Sciatic nerve (tissue), 2 donors: Measurements from ENCODE around the gene PPP2R2D. TPM values are rescaled to one million over a fixed set of nuclear protein-coding genes. Genes with fewer than 3 reads are reported as not detected.
"Not testable (repeated sequence)": the region's sequence is repeated elsewhere in the genome, so short reads cannot be mapped to it uniquely, and the experiment has no call there.

ENCODE experiments used
- ATAC-seq: fragments of 200-7000 bp; cut with Tn5 transposase; one replicate; pipeline ENCODE4 v1.9.1; 2020; ENCODE audit warnings: mild to moderate bottlenecking, moderate library complexity
- DNase-seq: peaks from one replicate; pipeline ENCODE4 v3.0.0-alpha.2; 2020; ENCODE audit warnings: low spot score
- intact Hi-C: fragments of 100-400 bp; cut with DNase I; formaldehyde crosslinking; loops from one replicate; pipeline ENCODE4 v1.14.2; 2022
- total RNA-seq: library from RNA; stranded (reverse); fragmentation: NEBNext Ultra II Directional; extraction: Animal tissue kit (Norgen Biotek cat#: 25700); gene quantifications from one replicate; pipeline ENCODE4 v1.2.1, GENCODE V29; 2021
- donor health status: DM: no; HTN: no; CAD: no.
- donor health status: DM: no; HTN: no; CAD: no.

Gene PPP2R2D
- total RNA-seq, 1 donor from 2014 or later, result 30.1 TPM

GRCh38 chr10:131899695-131900349 lies 986 bp upstream of the PPP2R2D start:
- no peak for ATAC-seq

DNA sequence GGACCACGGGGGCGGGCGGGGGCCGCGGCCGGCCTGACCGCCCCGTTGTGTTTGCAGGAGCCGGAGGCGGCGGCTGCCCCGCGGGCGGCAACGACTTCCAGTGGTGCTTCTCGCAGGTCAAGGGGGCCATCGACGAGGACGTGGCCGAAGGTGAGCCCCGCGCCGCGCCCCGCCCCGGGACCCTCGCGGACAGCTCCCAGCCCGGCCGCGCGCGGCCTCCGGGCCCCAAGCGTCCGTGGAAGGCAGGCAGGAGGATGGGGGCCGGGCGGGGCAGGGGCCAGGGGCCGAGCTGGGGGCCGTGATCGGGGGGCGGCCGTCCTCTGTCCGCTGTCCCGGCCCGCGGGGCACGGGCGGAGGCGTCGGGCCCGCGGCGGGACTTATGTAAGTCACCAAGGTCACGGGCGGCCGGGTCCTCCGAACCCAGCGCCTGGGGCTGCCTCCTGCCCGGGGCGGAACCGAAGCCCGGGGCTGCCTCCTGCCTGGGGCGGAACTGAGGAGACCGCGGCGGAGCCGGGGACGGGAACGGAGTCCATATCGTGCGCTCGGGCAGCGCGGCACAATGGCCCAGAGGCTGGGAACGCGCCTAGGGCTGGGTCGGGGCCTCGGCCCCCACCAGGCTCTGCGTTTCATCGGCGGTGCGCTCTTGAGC lies 497 bp downstream of the PPP2R2D start:
- DNase-seq, result peak; percentile 70
- no peak for ATAC-seq
- intact Hi-C loops, result no loop called here

More at GRCh38 chr10:131899695-131900349, 986 bp upstream of the PPP2R2D start:
- no peak for DNase-seq
- intact Hi-C loops, result no loop called here

GRCh38 chr10:131902211-131902610 lies 1.4 kb downstream of the PPP2R2D start:
- peak; percentile 51 for DNase-seq
- ATAC-seq, result no peak
- intact Hi-C loops, result no loop called here

- DNase-seq, result no peak
- ATAC-seq, result no peak
- intact Hi-C loops, result no loop called here
Measured at GRCh38 chr10:131902691-131903090, 1.9 kb downstream of the PPP2R2D start.

DNA sequence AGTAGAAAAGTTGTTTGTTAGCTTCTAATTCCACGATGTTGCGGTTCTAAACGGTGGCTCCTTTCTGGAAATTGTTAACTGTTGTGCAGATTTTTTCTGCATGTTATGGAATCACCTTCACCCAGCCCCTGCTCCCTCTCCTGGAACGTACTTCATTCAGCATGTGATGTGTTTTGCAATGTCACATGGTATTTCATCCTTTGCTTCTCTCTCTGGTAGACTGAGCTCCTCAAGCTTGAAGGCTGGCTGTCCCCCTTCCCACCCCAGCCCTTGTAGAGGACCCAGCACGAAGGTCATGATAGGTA lies 4.4 kb downstream of the PPP2R2D start:
- ATAC-seq, result no peak
- DNase-seq, result no peak
- intact Hi-C loops, result no loop called here

DNA sequence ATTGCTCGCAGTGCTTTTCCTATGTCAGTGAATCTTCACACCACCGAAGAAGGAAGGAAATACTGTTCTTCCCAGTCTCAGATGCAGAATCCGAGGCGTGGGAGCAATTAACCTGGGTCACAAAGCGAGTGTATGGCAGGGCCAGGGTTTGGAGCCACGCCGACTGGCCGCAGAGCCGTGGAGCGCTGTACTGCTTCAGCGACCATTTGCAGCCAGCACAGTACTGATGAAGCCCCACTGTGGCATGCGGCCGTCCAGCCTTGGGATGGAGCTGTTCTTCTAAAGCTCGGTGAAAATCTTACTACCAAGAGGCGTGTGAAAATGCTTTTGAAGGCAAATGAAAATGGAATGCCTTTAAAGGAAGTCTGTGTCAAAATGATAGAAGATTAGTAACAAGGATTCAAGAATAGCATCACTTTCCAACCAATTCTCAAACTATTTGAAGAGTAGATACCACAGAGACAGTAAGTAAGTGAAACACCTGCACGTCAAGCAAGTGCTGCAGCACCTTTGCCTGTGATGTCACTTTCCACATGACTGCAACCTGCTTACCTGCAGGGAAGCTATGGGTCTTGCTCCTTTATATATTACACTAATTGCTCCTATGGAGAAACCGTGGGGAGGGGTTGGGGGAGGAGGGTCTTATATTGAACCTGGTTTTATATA lies 4.9 kb downstream of the PPP2R2D start:
- ATAC-seq (no peak), DNase-seq (no peak)
- intact Hi-C loops, result no loop called here

DNA sequence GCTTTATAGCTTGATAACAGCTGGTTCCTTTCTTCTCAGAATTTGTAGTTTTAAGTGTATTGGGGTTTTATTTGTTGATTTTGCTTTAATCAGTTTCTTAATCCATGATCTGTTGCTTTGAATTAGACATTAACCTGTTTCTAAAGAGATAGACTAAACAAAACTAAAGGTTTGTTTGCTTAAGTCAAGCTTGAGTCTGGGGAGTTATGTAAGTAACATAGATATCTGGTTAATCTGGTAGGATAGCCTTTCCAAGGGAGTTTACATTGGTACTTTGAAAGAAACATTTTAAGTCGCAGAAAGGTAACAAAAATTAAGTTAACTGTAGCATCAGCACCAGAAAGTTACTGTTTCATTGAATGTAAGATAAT lies 5.4 kb downstream of the PPP2R2D start:
- ATAC-seq, result no peak
- intact Hi-C loops, result no loop called here
- no peak for DNase-seq

DNA sequence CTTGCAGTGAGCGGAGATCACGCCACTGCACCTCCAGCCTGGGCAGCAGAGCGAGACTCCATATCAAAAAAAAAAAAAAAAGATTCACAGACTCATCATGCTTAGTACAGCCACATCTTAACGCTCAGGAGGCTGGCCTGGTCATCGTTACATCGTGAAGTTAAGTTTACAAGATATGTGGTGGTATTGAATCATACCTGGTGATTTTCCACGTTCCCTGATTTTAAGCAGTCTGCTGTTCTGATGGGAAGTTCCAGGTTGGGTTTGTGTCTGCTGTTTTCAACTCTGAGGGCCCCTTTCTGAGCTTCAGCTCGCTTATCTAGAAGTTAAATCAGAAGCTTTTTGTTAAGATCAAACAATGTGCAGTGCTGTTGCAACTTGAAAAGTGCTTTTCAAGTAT lies 6.9 kb downstream of the PPP2R2D start:
- ATAC-seq (no peak), DNase-seq (no peak)
- intact Hi-C loops, result no loop called here

GRCh38 chr10:131908151-131908550 lies 7.3 kb downstream of the PPP2R2D start:
- DNase-seq (no peak), ATAC-seq (no peak)
- intact Hi-C loops, result no loop called here

GRCh38 chr10:131909014-131909808 lies 8.4 kb downstream of the PPP2R2D start:
- intact Hi-C loops, result no loop called here
- ATAC-seq (no peak), DNase-seq (no peak)

DNA sequence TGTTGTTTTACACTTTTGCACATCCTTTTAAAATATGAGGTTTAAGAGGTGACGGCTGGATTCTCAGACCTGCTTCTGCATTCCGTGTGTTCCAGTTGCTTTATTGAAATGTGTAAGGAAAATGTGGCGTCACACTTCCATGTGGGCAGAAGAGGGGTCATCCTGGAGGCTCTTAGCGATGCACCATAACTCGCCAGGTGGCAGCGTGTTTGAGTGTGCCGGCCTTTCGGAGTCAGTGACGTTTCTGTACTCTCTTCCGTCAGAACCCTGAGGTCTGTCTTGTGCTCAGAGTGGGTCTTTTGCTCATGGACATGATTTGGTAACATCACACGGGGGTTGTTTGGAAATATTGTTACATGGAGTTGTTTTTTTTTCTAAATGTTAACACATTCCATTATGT lies 9.1 kb downstream of the PPP2R2D start:
- no peak for DNase-seq
- intact Hi-C loops, result no loop called here
- ATAC-seq, result no peak

DNA sequence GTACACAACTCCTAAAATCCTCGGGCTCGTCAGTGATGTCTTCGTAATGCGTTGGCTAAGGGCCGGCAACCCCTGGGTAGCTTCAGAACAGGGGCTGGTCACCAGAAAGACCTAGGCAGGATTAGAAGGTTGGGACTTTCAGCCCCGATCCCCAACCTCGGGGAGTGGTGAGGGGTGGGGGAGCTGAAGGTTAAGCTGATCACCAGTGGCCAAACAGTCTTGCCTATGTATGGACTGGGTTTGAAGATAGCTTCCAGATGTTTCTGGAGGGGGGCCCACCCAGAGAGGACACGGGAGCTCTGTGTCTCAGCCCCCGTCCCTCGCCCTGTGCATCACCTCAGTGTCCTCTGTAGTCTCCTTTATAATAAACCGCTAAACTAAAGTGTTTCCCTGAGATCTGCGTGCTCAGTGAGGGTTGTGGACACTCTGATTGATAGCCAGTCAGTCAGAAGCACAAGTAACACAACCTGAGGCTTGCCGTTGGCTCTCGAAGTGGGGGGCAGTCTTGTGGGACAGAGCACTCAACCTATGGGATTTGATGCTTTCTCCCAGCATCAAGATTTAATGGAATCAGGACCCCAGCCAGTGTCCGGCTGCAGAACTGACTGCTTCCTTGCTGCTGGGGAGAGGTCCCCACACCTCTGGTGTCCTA lies 10.0 kb downstream of the PPP2R2D start:
- ATAC-seq, result peak; percentile 20
- intact Hi-C loops, result no loop called here
- peak; percentile 19 for DNase-seq

DNA sequence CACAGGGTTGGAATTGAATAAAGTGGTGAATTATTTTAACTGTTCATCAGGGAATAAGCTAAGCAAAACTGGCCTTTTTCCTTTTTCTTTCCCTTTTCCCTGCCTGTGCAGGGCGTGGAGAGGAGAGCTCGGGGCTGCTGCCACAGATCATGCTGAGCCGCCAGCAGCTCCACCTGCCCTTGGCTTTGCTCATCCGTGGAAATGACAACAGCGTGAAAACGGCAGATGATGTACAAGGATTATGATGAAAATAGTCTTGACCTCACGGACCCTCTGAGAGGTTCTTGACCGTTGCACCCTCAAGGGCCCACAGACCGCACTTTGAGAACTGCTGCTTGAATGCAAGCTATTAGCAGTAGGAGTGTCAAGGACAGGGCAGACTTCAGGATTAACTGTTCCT lies 10.6 kb downstream of the PPP2R2D start:
- intact Hi-C loops, result no loop called here
- DNase-seq, result peak; percentile 39
- ATAC-seq, result peak; percentile 55

- DNase-seq, result no peak
- intact Hi-C loops, result no loop called here
Measured at GRCh38 chr10:131912620-131913019, 11.8 kb downstream of the PPP2R2D start.

DNA sequence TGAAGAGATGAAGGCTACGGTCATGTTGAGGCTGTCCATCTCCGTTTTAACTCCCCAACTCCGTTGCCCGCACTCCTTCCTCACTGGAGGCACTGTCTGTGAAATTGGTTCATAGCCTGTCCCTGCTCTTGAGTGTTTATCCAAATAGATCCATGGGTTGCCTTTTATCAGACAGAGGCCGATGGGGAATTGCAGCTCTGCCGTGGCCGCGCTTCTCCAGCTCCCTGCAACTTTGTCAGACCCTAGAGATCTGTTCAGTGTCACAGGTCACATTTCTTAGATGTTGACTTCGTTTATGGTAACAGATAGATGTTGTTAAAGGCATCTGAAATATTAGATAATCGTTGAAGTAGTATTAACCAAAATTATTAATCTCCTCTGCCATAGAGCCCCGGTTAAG lies 14.7 kb downstream of the PPP2R2D start:
- DNase-seq (peak; percentile 3), ATAC-seq (no peak)
- intact Hi-C loops, result no loop called here

More at GRCh38 chr10:131912620-131913019, 11.8 kb downstream of the PPP2R2D start:
- no peak for ATAC-seq

- intact Hi-C loops, result no loop called here
- ATAC-seq (no peak), DNase-seq (peak; percentile 19)
Measured at GRCh38 chr10:131915990-131916766, 15.4 kb downstream of the PPP2R2D start.

GRCh38 chr10:131916767-131917160 lies 16.0 kb downstream of the PPP2R2D start:
- DNase-seq, ATAC-seq, intact Hi-C loops: not testable (repeated sequence)

- DNase-seq, ATAC-seq, intact Hi-C loops: not testable (repeated sequence)
Measured at GRCh38 chr10:131917496-131917895, 16.7 kb downstream of the PPP2R2D start.
